Mucosa of descending colon (tissue), 3 donors: ENCODE measurements around the gene VSIR. TPM values are rescaled to one million over a fixed set of nuclear protein-coding genes. Genes with fewer than 3 reads are reported as not detected.

Experiments used
- ATAC-seq: fragments of 200-7000 bp; cut with Tn5 transposase; one replicate; pipeline ENCODE4 v1.9.1; 2020; ENCODE audit warnings: mild to moderate bottlenecking, moderate library complexity
- DNase-seq, 3 donors: peaks; one replicate each; pipeline ENCODE4 v3.0.0-alpha.2; 2020
- H3K36me3 ChIP-seq: fragments of 200-600 bp; one replicate; pipeline ENCODE4 v1.8.0; 2021; ENCODE audit warnings: low read depth, mild to moderate bottlenecking
- H3K4me1 ChIP-seq: fragments of 200-600 bp; one replicate; pipeline ENCODE4 v1.8.0; 2021; ENCODE audit warnings: low read depth, mild to moderate bottlenecking
- H3K4me3 ChIP-seq: fragments of 200-600 bp; one replicate; pipeline ENCODE4 v1.8.0; 2021; ENCODE audit warnings: mild to moderate bottlenecking
- H3K9me3 ChIP-seq: fragments of 200-600 bp; one replicate; pipeline ENCODE4 v1.8.0; 2021; ENCODE audit warnings: mild to moderate bottlenecking
- intact Hi-C, 2 donors: fragments of 100-400 bp; cut with DNase I in 1 of 2; cut with micrococcal nuclease in 1 of 2; formaldehyde crosslinking; loops; one replicate each; pipeline versions ENCODE4 v1.11.0 to v1.11.1; 2022; cut with DNase I, micrococcal nuclease
- total RNA-seq, 3 donors: library from RNA; stranded (reverse); fragmentation: NEBNext Ultra II Directional in 2 of 3; extraction: Animal tissue kit (Norgen Biotek cat#: 25700) in 2 of 3; gene quantifications; one replicate each; pipeline versions ENCODE4 v1.2.1 to v1.2.4, GENCODE V29; 2021 to 2023
- TF ChIP-seq, protein P1 (sequence below): fragments of 200-600 bp; IDR thresholded peaks from one replicate; pipeline ENCODE4 v1.8.0; 2022; ENCODE audit warnings: antibody characterized with exemption, mild to moderate bottlenecking
- donor health status: DM: no; HTN: no; CAD: no; lungs with moderate emphysema.
- donor health status: DM: no; HTN: no; CAD: no.
- donor health status: DM: no; HTN: yes; CAD: no.

VSIR gene
- total RNA-seq, 3 donors from 2014 or later, result 48.1 to 71.0 (median 60.7) TPM

DNA sequence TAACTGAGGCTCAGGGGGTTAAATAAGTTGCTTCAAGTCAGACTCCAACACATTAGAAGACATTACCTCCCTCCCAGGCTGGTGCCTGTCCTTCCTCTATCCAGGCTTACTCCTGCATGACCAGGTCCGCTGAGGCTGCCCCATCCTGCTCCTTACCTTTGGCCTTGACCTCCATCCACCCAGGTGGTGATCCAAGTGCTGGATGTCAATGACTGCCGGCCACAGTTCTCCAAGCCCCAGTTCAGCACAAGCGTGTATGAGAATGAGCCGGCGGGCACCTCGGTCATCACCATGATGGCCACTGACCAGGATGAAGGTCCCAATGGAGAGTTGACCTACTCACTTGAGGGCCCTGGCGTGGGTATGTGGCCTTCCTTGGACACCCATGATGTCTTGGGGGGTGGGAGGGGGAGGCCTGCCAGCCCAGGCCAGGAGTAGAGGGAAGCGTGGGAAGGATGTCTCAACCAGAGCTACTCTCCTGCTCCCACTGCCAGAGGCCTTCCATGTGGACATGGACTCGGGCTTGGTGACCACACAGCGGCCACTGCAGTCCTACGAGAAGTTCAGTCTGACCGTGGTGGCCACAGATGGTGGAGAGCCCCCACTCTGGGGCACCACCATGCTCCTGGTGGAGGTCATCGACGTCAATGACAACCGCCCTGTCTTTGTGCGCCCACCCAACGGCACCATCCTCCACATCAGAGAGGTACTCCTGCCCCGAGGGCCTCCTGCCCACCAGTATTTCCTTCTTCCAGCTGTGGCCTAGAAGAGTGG lies 29.6 kb upstream of the VSIR start:
- no peak overlapping the region for H3K4me3 ChIP-seq
- intact Hi-C loops, result no loop called here
- no peak for DNase-seq
- no peaks in the 10 kb centered on the region for H3K9me3 ChIP-seq
- no peaks in the 10 kb centered on the region for H3K36me3 ChIP-seq
- TF ChIP-seq, protein P1, sequence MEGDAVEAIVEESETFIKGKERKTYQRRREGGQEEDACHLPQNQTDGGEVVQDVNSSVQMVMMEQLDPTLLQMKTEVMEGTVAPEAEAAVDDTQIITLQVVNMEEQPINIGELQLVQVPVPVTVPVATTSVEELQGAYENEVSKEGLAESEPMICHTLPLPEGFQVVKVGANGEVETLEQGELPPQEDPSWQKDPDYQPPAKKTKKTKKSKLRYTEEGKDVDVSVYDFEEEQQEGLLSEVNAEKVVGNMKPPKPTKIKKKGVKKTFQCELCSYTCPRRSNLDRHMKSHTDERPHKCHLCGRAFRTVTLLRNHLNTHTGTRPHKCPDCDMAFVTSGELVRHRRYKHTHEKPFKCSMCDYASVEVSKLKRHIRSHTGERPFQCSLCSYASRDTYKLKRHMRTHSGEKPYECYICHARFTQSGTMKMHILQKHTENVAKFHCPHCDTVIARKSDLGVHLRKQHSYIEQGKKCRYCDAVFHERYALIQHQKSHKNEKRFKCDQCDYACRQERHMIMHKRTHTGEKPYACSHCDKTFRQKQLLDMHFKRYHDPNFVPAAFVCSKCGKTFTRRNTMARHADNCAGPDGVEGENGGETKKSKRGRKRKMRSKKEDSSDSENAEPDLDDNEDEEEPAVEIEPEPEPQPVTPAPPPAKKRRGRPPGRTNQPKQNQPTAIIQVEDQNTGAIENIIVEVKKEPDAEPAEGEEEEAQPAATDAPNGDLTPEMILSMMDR, result no peak
- H3K4me1 ChIP-seq, result no peaks in the 10 kb centered on the region
- ATAC-seq, result no peak

DNA sequence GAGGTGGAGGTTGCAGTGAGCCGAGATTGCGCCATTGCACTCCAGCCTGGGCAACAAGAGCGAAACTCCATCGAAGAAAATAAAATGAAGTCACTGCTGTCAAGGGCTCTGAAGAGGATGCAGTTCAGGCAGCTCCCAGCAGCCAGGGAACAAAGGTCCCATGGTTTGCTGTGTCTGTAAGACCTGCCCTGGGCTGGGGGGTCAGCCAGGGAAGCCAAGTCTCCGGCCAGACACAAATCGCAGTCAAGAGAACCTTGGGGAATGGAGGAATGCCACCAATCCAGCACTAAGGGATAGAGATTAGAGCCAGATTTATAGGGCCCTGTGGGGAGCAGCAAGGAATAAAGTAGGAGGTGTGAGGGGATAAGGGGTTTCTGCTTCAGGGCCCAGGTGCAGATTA lies 28.9 kb upstream of the VSIR start:
- no peak for ATAC-seq

DNA sequence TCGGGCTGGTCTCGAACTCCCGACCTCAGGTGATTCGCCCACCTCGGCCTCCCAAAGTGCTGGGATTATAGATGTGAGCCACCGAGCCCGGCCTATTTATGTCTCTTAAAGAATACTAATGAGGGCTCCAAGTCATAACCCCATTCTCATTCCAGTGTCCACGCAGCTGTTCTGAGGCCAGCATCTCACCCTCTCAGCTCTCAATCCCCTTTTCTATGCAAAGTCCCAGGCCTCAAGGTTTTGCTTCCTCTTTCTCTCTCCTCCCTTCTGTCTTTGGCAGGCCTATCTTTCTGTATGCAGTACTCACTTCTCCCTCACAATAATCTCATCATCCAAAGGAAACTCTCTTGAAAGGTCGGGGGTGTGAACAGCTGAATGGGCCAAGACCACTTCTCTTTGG lies 28.0 kb upstream of the VSIR start:
- TF ChIP-seq, protein P1, result no peak
- Histone ChIP-seq H3K4me3 (no peak overlapping the region), H3K9me3 (no peaks in the 10 kb centered on the region), H3K36me3 (no peaks in the 10 kb centered on the region), H3K4me1 (no peaks in the 10 kb centered on the region)
- DNase-seq, result peak in 2 of 3 donors; percentile 9 to 26
- no peak for ATAC-seq
- intact Hi-C loops, result no loop called here

More for the DNA sequence above, 28.9 kb upstream of the VSIR start:
- intact Hi-C loops, result no loop called here
- Histone ChIP-seq H3K9me3 (no peaks in the 10 kb centered on the region), H3K4me3 (no peak overlapping the region), H3K4me1 (no peaks in the 10 kb centered on the region), H3K36me3 (no peaks in the 10 kb centered on the region)
- TF ChIP-seq, protein P1, result no peak
- peak in 1 of 3 donors; percentile 19 for DNase-seq

GRCh38 chr10:71799608-71800453 lies 26.5 kb upstream of the VSIR start:
- peak; percentile 52 to 60 (median 54) for DNase-seq
- Histone ChIP-seq H3K4me3 (no peak overlapping the region), H3K36me3 (no peaks in the 10 kb centered on the region), H3K4me1 (no peaks in the 10 kb centered on the region), H3K9me3 (no peaks in the 10 kb centered on the region)
- TF ChIP-seq, protein P1, result no peak
- ATAC-seq, result peak; percentile 82
- intact Hi-C loops, result no loop called here

- H3K4me1 ChIP-seq, result no peaks in the 10 kb centered on the region
- H3K4me3 ChIP-seq, result no peak overlapping the region
- TF ChIP-seq, protein P1, result no peak
- DNase-seq (peak in 2 of 3 donors; percentile 18 to 32), ATAC-seq (no peak)
- no peaks in the 10 kb centered on the region for H3K9me3 ChIP-seq
- intact Hi-C loops, result no loop called here
- H3K36me3 ChIP-seq, result no peaks in the 10 kb centered on the region
Observed at GRCh38 chr10:71799112-71799511, 25.8 kb upstream of the VSIR start.
